Epithelial cell of esophagus (primary cell): Measurements from ENCODE around the gene ZNF546.
"Not testable (repeated sequence)": the region's sequence is repeated elsewhere in the genome, so short reads cannot be mapped to it uniquely, and the experiment has no call there.

Experiments
- DNase-seq: peaks from one replicate; pipeline ENCODE4 v3.0.0; 2010; ENCODE audit warnings: low read depth
- H3K4me3 ChIP-seq: 2 replicates; pipeline ENCODE4 v1.5.1; 2011; ENCODE audit warnings: mild to moderate bottlenecking, low read length, control low read depth
- CTCF ChIP-seq: IDR thresholded peaks from 2 replicates; pipeline ENCODE4 v1.5.1; 2011; ENCODE audit warnings: low read depth, mild to moderate bottlenecking, low read length, control low read depth, inconsistent platforms; ENCODE audit not compliant: insufficient read depth; ENCODE audit errors: missing control alignments

ZNF546 gene

GRCh38 chr19:40026597-40026970 is 29.7 kb downstream of the ZNF546 start:
- no peak for DNase-seq
- no peak overlapping the region for H3K4me3 ChIP-seq
- no peak for TF ChIP-seq CTCF

- TF ChIP-seq CTCF = no peak
- DNase-seq = no peak
- H3K4me3 ChIP-seq = no peak overlapping the region
Observed at GRCh38 chr19:40033989-40034560, 37.2 kb downstream of the ZNF546 start.

GRCh38 chr19:40035996-40036395 is 39.1 kb downstream of the ZNF546 start:
- no peak for TF ChIP-seq CTCF
- DNase-seq = no peak
- no peak overlapping the region for H3K4me3 ChIP-seq

GRCh38 chr19:40038047-40038446 is 41.2 kb downstream of the ZNF546 start:
- not testable (repeated sequence) for H3K4me3 ChIP-seq, DNase-seq

GRCh38 chr19:40041718-40042117 is 44.9 kb downstream of the ZNF546 start:
- H3K4me3 ChIP-seq = not testable (repeated sequence)

GRCh38 chr19:40053491-40053890 is 56.6 kb downstream of the ZNF546 start:
- no peak overlapping the region for H3K4me3 ChIP-seq
- no peak for DNase-seq
- no peak for TF ChIP-seq CTCF

More at GRCh38 chr19:40041718-40042117, 44.9 kb downstream of the ZNF546 start:
- DNase-seq = not testable (repeated sequence)

- no peak for DNase-seq
- H3K4me3 ChIP-seq = no peak overlapping the region
- no peak for TF ChIP-seq CTCF
Observed at GRCh38 chr19:40054632-40055031, 57.8 kb downstream of the ZNF546 start.

GRCh38 chr19:40055049-40055448 is 58.2 kb downstream of the ZNF546 start:
- TF ChIP-seq CTCF = no peak
- peak overlapping the region; percentile 81 for H3K4me3 ChIP-seq
- no peak for DNase-seq
